Kidney glomerular epithelial cell (primary cell): ENCODE results near the gene GPR37.
A peak's percentile ranks its signal among the peaks of the same experiment; 100 is the strongest.

Source experiments
- DNase-seq: peaks from one replicate; lab custom pipeline; 2025; lab: John Stamatoyannopoulos, UW

GPR37 gene

GRCh38 chr7:124780608-124781007 is 15.0 kb upstream of the GPR37 start:
- no peak for DNase-seq

DNA sequence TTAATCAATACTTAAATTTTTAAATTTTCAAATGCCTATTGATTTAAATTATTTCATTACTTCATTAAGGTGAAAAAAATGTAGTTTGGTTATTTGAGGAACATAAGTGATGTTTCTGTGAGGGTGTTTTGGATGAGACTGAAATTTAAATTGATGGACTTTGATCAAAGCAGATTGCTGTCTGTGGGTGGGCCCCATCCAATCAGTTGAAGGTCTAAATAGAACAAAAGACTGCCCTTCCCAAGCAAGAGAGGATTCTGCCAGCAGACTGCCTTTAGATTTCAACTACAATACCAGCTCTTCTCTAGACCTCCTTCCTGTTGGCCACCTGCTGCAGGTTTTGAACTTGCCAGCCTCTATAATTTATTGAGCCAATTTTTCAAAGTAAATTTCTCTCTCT is 14.5 kb upstream of the GPR37 start:
- no peak for DNase-seq

GRCh38 chr7:124779620-124780019 is 14.0 kb upstream of the GPR37 start:
- no peak for DNase-seq

- DNase-seq: peak; percentile 16
Measured at GRCh38 chr7:124779194-124779593, 13.6 kb upstream of the GPR37 start.

GRCh38 chr7:124777268-124777667 is 11.7 kb upstream of the GPR37 start:
- DNase-seq: no peak

- no peak for DNase-seq
Measured at GRCh38 chr7:124776153-124776552, 10.6 kb upstream of the GPR37 start.

GRCh38 chr7:124775422-124775821 is 9.8 kb upstream of the GPR37 start:
- no peak for DNase-seq

GRCh38 chr7:124773938-124774337 is 8.3 kb upstream of the GPR37 start:
- no peak for DNase-seq

GRCh38 chr7:124773339-124773738 is 7.7 kb upstream of the GPR37 start:
- DNase-seq: no peak

DNA sequence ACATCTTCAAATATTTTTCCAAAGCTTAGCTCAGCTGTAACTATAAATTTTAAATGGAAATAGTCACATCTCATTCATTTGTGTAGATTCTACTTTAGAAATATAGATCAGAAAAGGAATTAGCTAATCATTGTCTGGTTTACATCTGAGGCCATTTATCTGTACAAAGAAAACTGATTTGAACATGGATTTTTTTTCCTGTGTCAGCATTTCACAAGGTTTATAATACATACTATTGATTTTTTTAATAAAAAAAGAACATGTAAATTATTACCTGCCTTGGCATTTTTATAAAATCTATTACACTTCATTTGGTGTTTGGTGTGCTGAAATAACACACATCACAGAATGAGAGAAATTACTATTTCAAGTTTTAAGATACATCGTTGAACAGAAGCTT is 3.5 kb upstream of the GPR37 start:
- DNase-seq: no peak

- DNase-seq: no peak
Measured at GRCh38 chr7:124768525-124768924, 2.9 kb upstream of the GPR37 start.

GRCh38 chr7:124764847-124765400 is 668 bp downstream of the GPR37 start:
- no peak for DNase-seq

- DNase-seq: no peak
Measured at GRCh38 chr7:124764051-124764846, 1.3 kb downstream of the GPR37 start.

DNA sequence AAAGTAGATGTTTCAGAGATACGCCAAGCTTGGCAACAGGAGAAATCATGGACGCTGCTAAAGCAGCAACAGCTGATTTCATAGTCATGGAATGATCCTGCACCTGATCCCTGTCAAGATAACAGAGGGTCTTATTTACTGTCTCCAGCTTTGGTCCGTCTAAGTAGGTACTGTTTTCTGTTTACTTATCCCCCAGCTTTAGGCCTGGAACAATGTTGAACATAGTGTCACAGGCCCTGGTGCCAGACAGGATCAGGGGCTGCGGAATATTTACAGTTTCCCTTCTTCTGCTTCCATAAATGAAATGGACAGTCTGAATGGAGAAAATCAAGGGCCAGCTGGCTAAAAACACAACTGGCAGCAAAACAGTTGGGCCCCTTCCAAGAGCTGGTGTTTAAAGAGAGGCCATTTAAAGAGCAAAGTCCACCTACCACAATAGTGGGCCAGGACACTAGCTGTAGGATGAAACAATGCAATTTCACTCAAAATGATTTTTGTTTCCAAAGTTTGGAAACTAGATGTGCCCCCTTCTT is 2.9 kb downstream of the GPR37 start:
- DNase-seq: no peak

- DNase-seq: no peak
Measured at GRCh38 chr7:124761164-124761715, 4.4 kb downstream of the GPR37 start.

DNA sequence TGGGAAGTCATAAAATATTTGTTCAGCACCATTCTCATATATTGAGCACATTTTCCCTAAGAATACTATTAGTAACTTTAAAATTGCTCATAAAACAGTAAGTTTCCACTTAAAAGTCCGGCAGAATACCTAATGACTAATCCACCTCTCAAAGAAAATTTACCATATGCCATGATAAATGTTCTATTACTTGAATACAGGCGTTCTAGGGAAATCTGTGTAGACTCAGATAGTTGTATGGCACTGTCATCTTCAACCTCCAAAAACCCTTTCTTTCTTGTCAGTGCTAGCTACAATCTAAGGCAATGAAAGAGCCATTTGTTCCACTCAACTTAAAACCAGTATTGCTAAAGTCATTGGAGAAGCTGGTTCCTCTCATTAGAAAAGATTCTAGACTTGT is 7.3 kb downstream of the GPR37 start:
- DNase-seq: no peak

GRCh38 chr7:124754576-124755268 is 10.9 kb downstream of the GPR37 start:
- DNase-seq: no peak

DNA sequence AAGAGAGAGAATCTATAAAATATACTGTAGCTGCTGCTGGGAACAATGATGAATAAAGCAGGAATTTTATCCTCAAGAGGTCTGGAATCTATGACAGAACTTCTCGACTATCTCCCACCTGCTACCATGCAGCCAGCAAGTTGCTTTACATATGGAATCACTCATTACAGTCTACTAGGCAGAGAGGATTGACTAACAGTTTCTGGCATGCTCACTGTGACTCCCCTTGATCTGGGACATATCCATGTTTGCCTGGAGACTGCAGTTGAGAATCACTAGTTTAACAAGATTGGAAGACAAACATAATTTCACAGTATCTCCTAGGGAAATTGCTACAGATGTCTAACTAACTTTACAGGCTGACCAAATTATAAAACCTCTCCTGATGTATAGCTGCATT is 13.3 kb downstream of the GPR37 start:
- peak; percentile 7 for DNase-seq

GRCh38 chr7:124751027-124751426 is 14.6 kb downstream of the GPR37 start:
- DNase-seq: no peak

DNA sequence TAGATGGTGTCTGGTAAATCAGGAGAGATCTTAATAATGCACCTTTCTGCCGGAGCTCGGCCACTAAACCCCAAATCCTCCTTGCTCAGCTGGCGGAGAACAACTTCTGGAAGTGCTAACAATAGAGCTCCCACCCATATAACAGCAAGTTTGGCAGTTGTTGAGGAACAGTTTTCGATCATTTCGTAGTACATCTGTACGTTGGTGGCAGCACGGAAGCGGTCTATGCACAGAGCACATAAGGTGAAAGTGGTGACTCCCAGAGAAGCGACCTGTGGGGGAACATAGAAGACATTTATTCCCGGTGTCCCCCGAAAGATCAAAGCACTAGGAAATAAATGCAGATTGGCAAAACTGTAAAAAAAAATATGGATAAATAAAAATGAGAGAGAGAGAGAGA is 18.5 kb downstream of the GPR37 start:
- no peak for DNase-seq

DNA sequence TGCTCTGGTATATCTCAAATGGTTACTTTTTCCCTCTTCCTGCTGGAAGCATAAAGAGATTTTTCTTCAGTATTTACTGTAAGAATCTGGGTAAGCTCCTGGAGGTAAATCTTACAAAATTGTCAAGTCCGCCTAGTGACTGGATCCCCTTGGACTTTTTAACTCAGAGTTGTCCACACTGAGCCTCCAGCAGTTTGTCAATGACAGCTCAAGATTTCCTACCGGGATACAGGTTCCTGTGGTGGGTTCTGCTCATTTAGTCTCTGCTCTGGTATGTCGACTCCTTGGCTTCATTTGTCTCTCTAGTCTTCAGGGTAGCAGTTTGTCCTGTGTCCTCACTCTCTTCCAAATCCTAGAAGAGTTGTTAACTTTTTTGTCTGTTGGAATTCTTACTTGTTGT is 27.0 kb downstream of the GPR37 start:
- DNase-seq: no peak

DNA sequence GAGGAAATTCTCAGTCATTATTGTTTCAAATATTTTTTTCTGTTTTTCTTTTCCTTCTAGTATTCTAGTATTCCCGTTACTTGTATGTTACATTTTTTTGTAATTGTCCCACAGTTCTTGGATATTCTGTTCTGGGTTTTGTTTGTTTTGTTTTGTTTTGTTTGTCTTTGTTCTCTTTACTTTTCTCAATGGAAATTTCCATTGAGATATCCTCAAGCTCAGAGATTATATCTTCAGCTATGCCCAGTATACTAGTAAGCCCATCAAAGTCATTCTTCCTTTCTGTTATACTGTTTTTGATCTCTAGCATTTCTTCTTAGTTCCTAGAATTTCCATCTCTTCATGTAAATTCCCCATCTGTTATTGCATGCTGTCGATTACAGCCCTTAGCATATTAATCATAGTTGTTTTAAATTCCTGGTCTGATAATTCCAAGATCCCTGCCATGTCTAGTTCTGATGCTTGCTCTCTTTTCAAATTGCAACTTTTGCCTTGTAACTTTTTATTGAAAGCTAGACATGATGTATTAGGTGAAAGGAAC is 27.8 kb downstream of the GPR37 start:
- DNase-seq: no peak

GRCh38 chr7:124728610-124729009 is 37.0 kb downstream of the GPR37 start:
- no peak for DNase-seq
